KBM-7 (cell line): ENCODE data around the gene PDLIM1.

ENCODE experiments used
- DNase-seq: peaks from one replicate; pipeline ENCODE4 v3.0.0-alpha.2; 2015
- in situ Hi-C: fragments of 300-500 bp; cut with MboI; formaldehyde crosslinking; loops from 2 replicates; pipeline ENCODE4 v1.14.3; 2020; ENCODE audit warnings: low sequenced_read_pairs, low pct_unique_long_range_greater_than_20kb, mixed read lengths

Gene PDLIM1, protein sequence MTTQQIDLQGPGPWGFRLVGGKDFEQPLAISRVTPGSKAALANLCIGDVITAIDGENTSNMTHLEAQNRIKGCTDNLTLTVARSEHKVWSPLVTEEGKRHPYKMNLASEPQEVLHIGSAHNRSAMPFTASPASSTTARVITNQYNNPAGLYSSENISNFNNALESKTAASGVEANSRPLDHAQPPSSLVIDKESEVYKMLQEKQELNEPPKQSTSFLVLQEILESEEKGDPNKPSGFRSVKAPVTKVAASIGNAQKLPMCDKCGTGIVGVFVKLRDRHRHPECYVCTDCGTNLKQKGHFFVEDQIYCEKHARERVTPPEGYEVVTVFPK

DNA sequence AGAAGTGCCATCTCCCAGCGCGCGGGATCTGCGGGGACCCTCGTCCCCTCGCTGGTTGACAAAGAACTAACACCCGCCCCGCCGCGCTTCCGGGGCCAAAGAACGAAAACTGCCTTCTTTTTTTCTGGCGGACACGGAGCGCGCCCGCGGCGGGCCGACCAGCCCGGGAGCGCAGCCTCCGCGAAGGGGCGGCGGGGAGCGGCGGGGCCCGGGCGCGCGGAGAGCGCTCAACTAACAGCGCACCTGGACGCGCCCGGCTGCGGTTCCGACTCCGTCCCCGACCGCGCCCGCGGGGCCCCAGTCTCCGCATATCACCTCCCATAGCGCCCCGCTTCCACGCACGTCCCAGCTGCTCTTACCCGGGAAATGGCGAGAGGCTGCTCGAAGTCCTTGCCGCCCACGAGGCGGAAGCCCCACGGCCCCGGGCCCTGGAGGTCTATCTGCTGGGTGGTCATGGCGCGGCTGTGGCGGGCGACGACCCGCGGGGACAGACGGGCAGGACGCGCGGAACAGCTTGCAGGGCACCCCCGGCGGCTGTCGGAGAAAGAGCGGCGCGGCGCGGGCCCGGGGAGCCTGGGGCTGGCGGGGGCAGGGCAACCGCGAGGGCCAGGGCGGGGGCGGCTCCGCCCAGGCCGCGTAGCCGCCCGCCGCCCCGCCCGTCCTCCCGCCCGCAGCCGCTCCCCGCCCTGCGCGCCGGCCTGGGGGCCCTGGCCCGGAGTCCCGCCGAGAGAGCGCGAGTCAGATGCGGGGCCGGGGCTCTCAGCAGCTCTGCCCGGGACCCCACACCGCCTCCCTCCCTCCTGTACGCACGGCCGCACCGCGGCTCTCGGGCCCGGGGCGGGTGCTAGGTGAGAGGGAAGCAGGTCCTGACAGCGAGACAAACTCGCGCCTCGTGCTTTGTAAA lies at the start of gene PDLIM1:
Gene PDLIM1, minus strand, starts transcription at position 543 of the 904 bp plus-strand sequence. Its CDS starts 88 bp downstream, at position 455.
- in situ Hi-C loops: no loop called here
- DNase-seq: peak; percentile 61

DNA sequence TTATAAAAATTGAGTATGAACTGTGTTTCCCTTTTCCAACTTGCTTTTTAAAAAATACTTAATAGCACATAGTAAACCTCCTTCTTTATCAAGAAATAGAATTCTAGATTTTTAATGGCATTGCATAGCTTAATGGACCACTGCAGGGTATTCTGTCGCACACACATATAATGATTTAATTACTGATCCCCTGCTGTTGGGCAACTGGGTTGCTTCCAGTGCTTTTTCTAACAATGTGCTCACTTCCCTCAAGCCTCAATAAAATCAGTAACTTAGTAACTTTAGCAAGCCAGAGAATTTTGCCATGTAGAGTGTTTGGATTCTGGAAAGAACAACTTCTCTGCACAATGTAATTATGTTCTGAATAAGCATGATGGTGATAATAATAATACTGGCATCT lies 49.1 kb upstream of the PDLIM1 start:
- in situ Hi-C loops: no loop called here
- DNase-seq: no peak

DNA sequence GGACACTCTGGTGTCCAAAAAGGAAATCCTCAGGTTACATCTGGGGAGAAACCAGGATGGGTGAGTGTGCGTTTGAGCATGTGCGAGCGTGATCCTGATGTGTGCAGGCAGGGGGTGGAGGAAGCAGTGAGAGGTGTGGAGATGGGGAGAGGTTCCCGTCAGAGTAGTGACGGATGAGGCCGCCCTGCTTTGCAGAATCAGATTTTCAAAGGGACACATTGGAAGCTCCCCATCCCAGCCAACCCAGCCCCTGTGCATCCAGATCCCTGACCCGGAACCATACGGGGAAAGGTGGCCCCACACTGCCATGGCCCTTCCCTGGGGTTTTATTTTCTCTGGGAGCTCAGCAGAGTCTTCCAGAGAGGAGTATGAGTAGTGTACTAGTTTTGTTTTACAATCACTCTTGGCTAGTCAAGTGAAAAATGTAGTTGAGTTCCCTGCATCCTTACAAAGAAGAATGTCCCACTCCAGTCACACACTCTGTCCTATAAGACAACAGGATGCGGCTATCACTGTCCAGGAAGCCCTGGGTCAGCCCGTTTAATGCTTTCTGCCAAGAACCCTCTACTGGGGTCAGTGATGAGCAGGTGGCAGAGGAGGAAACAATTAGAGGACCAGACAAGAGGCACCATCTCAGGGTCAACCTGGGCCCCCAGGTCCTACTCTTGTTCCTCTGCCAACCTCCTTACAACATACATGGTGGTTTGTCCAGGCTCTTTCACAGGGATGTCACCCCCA lies 46.8 kb upstream of the PDLIM1 start:
- in situ Hi-C loops: no loop called here
- no peak for DNase-seq

DNA sequence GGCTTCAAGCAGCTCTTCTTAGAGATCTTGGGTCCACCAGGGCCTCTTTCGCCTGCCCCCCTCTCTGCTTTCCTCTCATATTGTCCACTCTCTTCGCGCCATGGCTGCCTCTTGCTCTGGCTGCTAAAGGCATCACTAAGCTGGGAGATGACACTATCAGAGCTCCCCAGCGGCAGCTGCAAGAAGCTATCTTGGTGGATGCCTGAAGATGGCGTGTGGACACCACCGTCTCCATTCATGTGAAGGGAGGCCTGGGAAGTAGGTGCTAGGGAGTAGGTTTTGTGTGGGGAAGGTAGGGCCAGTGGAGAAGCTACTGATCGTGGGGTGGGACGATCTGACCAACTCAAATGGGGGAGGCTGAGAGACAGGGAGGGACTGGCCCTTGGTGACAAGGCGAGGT lies 45.9 kb upstream of the PDLIM1 start:
- in situ Hi-C loops: no loop called here
- no peak for DNase-seq

DNA sequence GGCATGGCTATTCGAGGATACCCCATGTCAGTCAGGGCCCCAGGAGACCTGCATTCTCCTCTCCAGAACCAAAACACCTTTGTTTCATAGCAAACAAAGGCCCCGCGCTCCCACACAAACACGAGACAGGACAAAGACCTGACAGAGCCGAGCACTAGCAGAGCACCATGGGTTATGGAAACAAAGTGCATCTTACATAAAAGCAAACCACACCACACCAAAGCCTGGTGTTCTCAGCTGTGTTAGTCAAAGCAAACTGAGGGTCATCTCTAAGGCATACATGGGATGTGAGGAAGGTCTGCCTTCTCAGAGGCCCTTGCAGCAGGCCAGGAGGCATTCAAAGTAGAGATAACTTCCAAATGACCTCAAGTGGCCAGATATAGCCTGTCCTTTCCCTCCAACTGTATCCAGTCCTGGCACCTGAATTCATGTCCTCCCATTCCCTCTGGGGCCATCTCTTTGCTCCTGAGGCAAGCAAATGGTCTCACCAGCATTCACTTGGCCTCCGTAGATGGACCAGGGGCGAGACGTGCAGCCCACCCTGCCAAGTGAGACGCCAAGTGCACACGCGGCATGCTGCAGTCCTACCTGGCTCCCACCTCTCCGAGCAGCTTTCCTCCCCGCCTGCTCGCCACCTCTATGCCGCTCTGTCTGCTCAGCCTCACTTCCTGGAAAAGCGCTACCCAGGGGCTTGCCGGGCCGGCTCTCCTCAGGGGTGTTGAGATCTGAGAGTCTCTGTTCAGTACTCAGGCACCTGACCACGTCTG lies 45.3 kb upstream of the PDLIM1 start:
- DNase-seq: no peak
- in situ Hi-C loops: no loop called here

DNA sequence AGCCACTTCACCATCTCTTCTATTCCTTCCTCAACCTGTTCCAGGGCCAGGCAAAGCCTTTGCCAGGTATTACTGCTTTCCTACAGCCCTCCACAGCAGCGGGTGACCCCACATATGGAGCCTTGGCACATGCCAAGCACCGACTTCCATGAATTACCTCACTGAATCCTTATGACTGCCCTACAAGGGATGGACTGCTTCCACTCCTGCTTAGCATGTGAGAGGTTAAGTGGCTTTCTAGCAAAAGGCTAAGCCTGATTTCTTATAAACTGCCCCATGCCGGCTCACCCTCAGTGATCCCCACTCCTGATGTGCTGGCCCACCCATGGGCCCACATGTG lies 44.0 kb upstream of the PDLIM1 start:
- in situ Hi-C loops: no loop called here
- DNase-seq: no peak

DNA sequence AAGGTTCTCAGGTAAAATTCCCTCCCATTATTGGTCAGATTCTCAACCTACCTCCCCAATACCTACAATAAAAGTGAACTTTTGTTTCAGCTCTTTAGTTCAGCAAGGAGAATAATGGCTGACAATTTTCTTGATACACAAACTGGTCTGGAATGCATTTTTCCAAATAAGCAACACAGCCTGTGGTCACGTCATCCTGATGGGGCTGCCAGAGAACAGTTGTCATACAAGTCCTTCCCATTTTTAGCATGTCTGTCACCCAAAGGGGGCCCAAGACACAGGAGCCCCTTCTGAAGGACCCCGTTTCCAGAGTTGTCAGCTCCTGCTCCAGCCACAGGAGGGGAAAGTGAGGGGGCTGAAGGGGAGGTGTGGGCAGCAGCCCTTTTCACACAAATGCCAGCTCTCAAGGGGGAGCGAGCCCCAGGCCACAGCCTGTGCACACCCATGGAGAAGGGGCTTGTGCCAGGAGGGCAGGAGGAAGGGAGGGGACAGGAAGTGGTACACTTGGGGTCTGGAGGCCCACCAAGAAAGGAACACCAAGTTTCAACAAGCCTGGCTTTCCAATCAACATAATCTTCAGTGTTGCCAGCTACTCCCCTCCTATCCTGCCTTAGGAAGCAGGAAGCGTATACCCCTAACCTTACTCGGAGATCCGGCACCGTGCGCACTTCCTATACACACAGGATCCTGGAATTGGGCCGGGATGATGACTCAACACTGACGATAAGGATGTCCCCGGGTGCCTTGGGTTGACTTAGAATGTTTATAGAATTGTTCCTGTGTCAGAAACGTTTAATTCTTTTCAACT lies 43.4 kb upstream of the PDLIM1 start:
- DNase-seq: no peak
- in situ Hi-C loops: no loop called here

DNA sequence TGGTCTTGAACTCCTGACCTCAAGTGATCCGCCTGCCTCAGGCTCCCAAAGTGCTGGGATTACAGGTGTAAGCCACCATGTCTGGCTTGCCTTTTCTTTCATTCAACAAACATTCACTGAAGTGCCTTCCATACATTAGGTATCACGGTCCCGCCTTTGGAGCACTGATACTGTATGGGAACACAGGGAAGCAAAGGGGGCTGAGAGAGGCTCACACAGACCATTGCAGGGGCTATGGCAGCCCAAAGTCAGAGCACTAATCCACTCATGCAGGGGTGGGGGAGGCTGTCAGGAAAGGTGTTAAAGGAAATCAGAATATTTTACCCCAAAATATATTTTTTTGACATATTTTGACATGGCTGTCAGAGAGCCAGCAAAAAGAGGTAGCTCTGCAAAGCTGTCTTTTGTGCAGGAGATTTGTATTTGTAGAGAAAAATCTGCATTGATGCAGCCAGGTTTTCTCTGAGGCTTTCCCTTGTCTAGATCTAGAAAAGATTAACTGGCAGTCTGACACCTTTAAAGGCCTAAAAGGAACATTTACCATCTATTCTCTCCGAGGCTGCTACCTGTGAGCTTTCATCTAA lies 42.0 kb upstream of the PDLIM1 start:
- in situ Hi-C loops: no loop called here
- no peak for DNase-seq

DNA sequence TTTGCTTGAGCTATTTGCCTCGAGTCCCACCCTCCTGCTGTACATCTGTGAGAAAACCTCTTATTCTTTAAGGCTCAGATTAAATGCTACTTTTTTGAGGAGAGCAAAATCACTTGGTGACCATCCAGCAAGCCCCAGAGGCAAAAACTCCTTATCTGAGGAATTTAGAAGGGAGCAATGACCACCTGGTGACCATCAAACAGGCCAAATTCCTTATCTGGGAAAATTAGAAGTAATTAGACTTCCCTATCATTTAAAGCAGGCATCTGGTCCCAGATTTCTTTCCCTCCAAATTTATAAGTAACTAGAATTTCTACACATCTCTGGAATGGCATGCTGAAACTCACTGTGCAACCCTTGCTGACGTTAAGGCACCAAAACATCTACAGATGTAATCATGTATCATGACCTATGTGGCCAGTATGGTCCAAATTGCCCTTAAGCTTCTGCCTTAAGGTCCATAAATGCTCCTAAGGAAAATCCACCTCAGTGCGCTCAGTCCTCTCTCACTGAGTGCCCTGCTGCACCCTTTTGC lies 40.9 kb upstream of the PDLIM1 start:
- in situ Hi-C loops: no loop called here
- no peak for DNase-seq

DNA sequence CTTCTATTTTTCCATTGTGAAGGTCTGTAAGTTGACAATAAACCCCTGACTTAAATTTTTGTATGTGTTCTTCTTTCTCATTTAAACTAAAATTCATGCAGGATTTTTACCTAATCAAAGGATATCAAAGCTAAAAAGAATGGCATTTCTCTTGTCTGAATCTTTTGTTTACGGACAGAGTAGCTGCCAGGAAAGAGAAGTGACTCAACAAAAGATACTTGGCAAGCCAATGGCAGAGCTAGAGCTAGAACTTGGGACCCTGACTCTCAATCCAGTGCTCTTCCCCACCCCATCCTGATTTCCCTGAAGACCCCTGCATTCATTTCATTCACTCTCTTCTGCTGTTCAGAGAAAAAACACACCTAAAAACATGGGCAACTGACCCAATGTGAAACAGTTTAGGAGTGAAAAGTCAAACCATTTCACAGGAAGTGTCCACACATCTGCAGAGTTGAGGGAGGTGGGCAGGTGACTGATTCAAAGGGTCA lies 40.2 kb upstream of the PDLIM1 start:
- in situ Hi-C loops: no loop called here
- no peak for DNase-seq

DNA sequence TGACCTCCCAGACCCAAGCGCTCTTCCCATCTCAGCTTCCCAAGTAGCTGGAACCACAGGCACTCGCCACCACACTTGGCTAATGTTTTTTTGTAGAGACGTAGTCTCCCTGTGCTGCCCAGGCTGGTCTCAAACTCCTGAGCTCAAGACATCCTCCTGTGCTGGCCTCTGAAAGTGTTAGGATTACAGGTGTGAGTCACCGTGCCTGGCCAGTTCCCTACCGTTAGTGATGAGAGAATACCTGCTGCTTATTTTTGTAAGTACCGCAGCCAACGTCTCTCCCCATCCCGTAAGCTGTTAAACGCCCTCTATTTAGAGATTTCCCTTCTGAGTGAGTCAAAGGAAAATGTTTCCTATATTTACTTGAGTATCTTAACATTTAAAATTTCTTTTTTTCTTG lies 38.5 kb upstream of the PDLIM1 start:
- in situ Hi-C loops: no loop called here
- no peak for DNase-seq

DNA sequence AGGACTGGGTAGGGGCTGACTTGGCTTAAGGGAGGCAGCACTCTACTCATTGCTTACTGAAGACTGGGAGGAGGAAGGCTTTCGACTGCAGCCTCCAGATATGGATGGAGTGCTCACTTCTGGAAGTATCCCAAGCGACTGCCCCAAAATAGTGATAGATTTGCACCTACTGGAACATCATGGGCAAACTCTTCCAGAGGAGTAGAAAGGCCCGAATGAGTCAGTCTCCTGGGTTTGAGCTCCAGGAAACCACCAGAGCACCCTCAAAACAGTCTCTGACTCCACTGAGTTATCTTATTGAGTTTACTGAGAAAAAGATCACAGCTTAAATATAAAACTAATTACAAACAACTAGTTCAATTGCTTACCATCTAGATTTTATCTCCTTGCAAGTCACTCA lies 37.2 kb upstream of the PDLIM1 start:
- no peak for DNase-seq
- in situ Hi-C loops: no loop called here

DNA sequence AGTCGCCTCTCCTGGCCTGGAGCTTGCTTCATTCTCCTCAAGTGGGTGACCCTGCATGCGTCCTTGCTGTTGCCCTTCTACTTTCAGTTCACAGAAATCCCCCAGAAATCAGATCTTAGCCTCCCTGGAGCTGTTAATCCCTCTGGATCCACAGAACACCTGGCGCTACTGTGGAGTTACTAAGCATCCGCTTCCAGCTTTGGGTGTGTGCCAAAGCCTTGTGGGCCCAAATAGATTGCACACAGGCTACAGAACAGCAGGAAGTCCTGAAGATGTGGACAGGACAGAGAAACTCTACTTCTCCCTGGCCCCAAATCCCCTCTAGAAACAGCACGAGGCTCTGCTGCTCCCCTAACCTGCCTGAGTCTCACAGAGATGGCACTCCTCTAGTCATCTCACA lies 36.6 kb upstream of the PDLIM1 start:
- in situ Hi-C loops: no loop called here
- DNase-seq: no peak

DNA sequence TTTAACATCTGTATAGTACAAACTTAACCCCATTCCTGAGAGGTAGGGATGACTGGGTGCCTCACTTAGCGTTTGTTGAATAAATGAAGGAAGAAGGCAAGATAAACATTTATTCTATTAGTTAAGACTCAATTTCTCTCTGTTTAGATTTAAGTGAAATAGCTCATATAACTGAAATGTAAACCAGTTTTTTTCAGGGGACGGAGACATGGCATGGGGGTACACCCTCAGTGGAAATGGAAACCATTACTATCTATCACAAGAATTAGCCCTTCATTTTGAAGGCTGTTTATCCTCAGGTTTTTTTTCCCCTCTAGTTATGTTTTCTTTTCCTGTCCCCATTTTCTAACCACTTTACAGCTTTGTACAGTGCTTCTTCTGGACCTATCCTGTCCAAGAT lies 35.6 kb upstream of the PDLIM1 start:
- in situ Hi-C loops: no loop called here
- DNase-seq: no peak

DNA sequence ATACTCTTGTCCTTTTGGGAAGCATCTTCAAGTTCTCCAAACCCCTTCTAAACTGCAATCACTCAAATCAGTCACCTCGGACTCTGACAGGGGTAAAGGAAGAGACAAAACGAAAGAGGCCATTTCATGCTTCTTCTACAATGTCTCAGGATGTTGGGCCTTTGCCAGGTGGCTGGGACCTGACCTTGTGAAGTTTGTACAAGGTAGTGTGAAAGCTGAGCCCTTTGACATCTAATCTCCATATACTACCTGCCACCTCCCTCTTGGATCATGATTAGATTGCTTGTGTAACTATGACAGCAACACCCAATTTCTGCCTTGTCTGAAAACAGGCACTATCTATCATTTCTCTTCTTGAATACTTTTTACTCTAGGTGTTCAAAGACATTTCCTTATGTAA lies 35.1 kb upstream of the PDLIM1 start:
- DNase-seq: no peak
- in situ Hi-C loops: no loop called here

DNA sequence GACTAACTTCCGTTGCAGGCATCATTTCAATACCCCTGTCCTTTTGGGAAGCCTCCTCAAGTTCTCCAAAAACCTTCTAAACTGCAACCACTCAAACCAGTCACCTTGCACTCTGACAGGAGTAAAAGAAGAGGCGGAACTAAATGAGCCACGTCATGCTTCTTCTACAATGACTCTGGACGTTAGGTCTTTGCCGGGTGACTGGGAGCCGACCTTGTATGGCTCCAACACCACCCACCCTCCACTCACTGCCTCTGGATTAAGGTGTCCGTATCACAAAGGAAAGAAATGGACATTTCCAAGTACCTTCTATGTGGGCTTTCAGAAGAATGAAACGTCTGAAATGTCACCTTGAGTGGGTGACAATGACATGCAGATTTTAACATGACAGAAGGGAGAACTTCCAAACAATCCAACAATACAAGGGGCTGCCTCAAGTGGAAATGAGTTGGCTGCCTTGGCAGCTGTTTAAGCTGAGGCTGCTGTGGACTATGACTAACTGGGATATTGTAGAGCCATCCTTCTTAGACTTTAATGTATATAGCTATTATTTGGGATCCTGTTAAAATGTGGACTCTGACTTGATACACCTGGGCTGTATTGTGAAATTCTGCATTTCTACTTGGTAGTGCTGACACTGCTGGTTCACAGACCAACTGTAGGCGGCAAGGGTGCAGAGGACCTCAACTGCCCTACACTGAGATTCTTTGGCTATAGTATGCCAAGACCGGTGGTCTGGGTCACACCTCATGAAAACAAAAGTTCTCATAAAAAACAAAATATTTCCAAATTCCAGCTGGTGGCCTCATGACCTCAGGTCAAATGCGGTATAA lies 33.8 kb upstream of the PDLIM1 start:
- no peak for DNase-seq
- in situ Hi-C loops: no loop called here
